Activated CD4-positive, CD25-positive, alpha-beta regulatory T cell treated with anti-CD3 and anti-CD28 coated beads, Interleukin-2, amount 50 U/mL, for 72 hours (primary cell): ENCODE data around the gene PLAGL2.
A peak's percentile ranks its signal among the peaks of the same experiment; 100 is the strongest.
"Not testable (repeated sequence)": the region's sequence is repeated elsewhere in the genome, so short reads cannot be mapped to it uniquely, and the experiment has no call there.

Source experiments
- DNase-seq: peaks from one replicate; pipeline ENCODE4 v3.0.0; 2021

The PLAGL2 gene

DNA sequence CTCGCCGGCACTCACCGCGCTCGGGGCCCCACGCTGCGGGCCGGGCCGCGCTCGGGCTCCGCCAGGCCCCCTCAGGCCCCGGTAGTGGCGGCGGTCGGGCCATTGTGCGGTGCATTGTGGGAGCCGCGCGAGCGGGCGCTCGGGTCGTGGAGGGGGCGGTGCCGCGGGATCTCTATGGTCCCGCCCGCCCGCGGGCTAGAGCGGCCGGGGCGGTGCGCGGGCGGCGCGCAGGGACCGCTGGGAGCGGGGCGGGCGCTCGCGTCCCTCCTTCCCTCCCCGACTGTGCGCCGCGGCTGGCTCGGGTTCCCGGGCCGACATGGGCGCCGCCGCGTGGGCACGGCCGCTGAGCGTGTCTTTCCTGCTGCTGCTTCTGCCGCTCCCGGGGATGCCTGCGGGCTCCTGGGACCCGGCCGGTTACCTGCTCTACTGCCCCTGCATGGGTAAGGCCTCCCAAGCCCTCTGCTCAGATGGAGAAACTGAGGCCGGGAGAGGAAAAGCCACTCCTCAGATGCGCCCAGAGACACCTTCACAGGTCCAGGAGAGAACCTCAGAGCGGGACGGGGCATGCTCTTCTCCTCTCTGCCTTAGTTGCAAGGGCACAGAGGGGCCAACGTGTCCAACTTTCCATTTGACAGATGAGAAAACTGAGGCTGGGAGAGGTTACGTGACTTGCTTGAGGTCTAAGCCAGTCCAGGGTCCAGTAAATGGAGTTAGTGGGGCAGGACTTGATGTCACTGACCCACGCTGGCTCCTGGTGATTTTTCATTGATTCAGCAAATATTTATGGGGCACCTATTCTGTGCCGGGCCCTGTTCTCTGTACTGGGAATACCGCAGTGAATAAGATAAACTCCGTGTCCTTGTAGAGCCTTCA is at the start of gene PLAGL2, which contains the start of gene POFUT1:
PLAGL2 (minus strand) TSS at position 118 of the 873 bp plus-strand sequence. CDS start 5,565 bp downstream, outside the sequence.
POFUT1 (plus strand) TSS at position 255 of the 873 bp plus-strand sequence; CDS start at position 317, 62 bp downstream.
- peak; percentile 94 for DNase-seq

DNA sequence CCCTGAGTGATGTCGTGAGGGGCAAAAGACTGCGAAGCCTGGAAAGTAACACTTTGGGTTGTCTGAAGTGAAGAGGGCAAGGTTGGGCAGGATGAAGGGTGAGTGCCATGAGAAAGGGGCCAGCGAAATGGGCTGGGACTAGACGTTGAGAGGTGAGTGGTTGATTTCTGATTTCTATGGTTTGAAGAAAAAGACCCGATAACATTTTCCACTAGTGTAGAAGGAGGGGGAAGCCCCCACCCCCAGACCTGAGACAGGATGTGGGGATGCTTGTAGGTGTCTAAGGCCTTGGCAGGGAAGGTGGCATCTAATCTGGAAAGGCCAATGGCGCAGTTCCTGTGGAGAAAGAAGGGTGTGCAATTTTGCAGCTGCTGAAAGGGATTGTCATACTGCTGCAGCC is 44.6 kb upstream of the PLAGL2 start:
- peak; percentile 66 for DNase-seq

GRCh38 chr20:32251470-32251869 is 43.9 kb upstream of the PLAGL2 start:
- no peak for DNase-seq

GRCh38 chr20:32249030-32249738 is 41.6 kb upstream of the PLAGL2 start:
- no peak for DNase-seq

GRCh38 chr20:32248043-32248442 is 40.5 kb upstream of the PLAGL2 start:
- DNase-seq: no peak

- not testable (repeated sequence) for DNase-seq
These were observed 38.7 kb upstream of the PLAGL2 start for GRCh38 chr20:32246208-32246607.

GRCh38 chr20:32244959-32245358 is 37.4 kb upstream of the PLAGL2 start:
- DNase-seq: no peak

GRCh38 chr20:32244150-32244823 is 36.7 kb upstream of the PLAGL2 start:
- no peak for DNase-seq

DNA sequence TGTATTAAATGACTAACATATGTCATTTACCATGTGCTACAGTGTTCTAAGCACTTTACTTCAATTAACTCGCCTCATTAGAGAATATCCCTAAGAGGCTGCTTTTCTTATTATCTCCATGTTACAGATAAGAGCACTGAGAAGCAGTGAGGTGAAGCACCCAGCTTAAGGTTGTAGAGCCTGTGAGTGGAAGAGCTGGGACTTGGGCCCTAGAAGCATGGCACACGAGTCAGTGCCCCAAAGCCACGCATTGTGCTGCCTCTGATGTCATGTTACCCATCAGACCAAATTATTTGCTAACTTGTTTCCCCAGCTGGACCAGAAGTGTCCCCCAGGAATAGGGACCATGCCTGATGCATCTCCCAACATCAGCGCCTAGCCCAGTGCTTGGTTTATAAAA is 34.3 kb upstream of the PLAGL2 start:
- DNase-seq: no peak

DNA sequence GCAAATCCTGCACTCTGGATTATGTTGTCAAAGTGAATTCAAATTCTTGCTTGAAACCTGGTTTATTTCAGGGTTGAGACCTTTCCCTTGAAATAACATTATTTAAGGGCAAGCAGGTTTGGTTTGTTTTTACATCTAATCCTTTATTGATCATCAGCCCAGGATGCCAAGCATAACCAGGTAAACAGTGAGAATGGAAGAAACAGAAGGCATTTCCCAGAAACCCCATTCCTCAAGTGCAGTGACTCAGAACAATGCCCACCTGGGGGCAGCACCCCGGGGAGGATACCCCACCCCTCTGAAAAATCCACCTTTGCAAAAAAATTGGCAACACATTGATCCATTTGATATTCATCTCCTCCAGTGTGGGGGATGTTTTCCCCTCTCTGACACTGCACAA is 32.7 kb upstream of the PLAGL2 start:
- DNase-seq: no peak

DNA sequence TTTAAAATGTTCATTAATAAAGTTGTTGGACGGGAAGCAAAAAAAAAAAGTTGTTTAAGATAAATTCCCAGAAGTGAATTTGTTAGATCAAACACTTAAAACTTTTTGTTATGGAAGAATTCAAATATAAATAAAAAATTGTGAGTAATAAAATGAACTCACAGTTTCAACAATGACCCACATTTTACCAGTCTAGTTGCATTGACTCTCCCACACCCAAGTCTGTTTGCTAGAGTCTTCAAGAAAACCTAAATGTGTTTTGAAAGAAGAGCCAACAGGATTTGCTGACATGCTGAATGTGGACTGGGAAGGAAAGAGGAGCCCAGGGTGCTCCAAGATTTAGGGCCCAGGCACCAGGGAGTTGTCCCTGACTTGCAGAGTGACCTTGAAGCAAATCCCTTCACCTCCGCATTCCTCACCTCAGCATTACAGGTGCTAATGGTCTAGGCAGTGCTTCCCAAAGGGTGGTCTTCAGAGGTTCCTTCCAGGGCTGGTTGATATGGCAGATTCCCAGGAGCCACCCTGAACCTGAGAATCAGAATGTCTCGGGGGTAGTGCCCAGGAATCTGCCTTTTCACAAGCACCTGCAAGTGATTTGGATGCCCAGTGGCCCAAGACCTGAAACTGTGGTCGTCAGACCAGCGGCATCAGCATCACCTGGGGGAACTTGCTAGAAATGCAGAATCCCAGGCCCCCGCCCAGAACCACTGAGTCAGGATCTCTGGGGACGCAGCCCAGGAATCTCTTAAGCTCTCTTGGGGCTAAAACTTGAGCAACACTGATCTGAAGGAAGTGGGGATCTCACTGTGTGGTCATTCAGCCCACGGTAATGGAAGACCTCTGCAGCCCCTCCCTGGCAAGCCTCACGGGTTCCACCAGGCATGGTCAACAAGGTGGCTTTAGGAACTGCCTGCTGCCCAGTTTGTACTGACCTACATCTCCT is 31.2 kb upstream of the PLAGL2 start:
- no peak for DNase-seq

GRCh38 chr20:32237419-32237818 is 29.9 kb upstream of the PLAGL2 start:
- no peak for DNase-seq

DNA sequence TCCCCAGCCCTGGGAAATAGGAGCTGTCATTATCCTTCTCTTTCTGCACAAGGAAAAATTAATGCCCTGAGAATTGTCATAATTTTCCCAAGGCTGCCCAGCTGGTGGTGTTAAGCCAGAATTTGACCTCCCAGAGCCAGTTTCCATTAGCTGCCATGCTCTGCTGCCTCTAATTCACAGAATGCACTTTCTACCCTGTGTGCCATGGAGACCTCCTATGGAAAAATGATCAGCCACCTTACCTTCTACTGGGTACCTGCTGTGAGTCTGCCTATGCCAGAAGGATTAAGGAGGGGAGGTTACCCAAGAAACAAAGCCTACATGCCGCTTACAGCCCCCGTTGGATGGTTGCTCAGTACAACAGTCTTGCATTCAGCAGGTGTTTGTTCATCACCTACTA is 29.3 kb upstream of the PLAGL2 start:
- DNase-seq: no peak

GRCh38 chr20:32236048-32236533 is 28.5 kb upstream of the PLAGL2 start:
- DNase-seq: no peak

DNA sequence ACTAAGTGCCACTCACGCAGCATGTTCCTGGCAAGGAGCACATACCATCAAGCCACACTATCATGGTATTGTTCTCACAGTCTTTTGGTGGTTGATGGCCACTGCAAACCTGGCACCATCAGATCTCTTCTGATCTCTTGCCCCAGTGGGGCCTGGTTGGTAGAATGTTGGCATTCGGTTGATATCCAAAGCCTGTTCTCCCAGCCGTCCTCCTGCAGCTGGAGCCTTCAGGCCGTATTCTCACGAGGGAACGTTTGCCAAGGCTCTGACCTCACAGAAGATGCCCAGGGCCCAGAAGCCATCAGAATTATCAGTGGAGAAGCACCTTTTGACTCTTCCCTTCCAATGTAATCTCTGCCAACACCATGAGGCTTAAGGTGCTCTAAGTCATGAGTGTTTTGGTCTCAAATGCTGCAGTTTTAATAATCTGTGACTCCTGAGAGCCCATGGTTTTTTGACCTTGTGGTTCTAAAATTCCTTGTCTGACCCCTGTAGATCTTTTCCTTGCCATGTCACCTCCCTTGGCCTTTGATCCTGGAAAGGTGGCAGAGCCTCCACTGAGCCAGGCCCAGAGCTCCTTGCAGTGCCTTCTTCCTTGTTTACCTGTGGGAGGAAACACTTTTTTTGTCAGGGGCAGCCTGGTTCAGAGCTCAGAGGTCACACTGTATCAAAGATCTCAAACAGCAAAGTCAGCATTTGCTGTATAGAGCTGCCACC is 27.9 kb upstream of the PLAGL2 start:
- no peak for DNase-seq

GRCh38 chr20:32234135-32234808 is 26.7 kb upstream of the PLAGL2 start:
- no peak for DNase-seq

DNA sequence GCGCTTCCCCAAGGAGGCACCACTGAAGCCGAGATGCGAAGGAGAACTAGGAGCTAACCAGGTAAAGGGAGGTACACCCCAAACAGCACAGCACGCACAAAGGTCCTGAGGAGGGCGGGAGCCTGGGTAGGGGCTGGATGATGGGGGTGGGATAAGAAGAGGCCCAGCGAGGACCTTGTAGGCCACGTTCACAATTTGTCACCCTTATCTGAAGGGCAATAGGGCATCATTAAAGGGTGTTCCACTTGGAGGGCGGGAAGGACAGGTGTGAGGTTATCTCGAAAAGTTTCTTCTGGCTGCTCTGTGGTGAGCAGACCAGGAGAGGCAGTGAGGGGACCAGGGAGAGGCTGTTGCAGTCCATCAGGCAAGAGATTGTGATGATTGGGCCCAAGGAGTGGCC is 25.7 kb upstream of the PLAGL2 start:
- no peak for DNase-seq

GRCh38 chr20:32232326-32232886 is 24.9 kb upstream of the PLAGL2 start:
- no peak for DNase-seq

DNA sequence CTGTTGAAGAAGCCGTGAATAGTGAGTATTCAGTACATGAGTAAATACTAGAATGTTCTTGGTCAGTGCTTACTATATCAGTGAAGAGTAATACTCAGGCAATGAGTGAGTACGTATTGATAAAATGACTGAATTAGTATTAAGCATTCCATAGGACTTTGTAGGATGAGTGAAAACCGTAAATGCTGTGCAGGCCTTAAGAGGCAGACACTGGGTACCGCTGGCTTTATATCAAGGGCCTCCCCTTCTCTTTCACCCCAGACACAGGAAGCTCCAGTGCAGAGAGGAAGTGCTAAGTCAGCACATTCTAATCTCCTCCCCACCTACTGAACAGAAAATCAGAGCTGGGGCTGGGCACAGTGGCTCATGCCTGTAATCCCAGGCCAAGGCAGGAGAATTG is 24.3 kb upstream of the PLAGL2 start:
- no peak for DNase-seq

- DNase-seq: no peak
These were observed 23.7 kb upstream of the PLAGL2 start for GRCh38 chr20:32231245-32231644.
